ENCODE measurements around the gene PHEX.

The PHEX gene

GRCh38 chrX:22037911-22038537 lies 5.9 kb downstream of the PHEX start:
- TF ChIP-seq ZFX (IDR thresholded peaks at IDR 0.05; ENCODE audit: borderline replicate concordance) (no peak), CTCF (IDR thresholded peaks at IDR 0.05) (no peak)
- no peak overlapping the region for H3K27ac ChIP-seq

GRCh38 chrX:22039541-22039940 lies 7.4 kb downstream of the PHEX start:
- TF ChIP-seq ZFX (IDR thresholded peaks at IDR 0.05; ENCODE audit: borderline replicate concordance) = no peak
- no peak overlapping the region for H3K27ac ChIP-seq

GRCh38 chrX:22040184-22040583 lies 8.1 kb downstream of the PHEX start:
- no peak for TF ChIP-seq ZFX (IDR thresholded peaks at IDR 0.05; ENCODE audit: borderline replicate concordance)
- TF ChIP-seq CTCF (IDR thresholded peaks at IDR 0.05) = no peak
- no peak overlapping the region for H3K27ac ChIP-seq

DNA sequence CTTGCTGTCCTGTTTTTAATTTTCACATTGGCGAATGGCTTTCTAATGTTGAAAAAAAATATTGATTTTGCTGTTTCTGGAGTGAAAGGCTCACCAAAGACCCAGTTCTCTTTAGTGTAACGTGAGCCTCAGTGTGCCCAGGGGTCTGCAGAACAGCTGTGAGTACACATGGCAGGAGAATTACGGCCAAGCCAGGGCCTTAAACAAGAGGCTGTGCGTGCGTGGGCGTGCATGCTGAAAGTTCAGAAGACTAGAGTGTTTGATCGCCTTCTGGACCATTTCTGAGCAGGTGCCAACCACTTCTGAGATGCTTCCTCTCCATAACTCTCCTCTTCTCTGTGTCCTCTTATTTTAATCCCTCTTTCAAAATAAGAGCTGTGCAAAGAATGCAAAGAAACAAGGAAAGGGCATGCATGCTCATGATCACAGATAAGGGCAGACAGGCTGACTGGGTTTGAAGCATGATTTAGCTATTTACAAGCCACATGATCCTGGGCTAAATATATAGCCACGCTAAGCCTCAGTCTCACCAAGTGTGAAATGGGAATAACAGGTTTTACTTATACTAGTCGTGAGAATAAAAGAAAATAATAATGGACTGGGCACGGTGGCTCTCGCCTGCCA lies 9.9 kb downstream of the PHEX start:
- TF ChIP-seq CTCF (IDR thresholded peaks at IDR 0.05) (no peak), ZFX (IDR thresholded peaks at IDR 0.05; ENCODE audit: borderline replicate concordance) (no peak)
- H3K27ac ChIP-seq = no peak overlapping the region

DNA sequence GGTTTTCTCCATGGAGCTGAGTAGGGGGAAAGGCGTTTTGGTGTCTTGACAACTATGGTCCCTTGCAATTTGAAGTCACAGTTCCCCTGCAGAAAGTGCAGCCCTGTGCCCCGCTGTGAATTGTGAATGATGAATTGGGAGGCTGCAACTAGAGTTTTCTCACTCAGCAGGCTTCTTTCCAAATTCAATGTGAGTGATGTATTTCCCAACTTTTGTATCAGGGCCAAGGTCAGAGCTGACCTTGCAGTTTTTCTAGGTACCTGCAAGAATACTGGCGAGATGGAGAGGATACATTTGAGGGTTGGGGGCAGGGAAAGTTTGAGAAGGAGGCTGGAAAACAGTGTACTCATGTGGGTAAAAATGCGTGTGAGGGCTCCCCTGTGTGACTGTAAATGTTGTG lies 11.7 kb downstream of the PHEX start:
- H3K27ac ChIP-seq = no peak overlapping the region
- TF ChIP-seq ZFX (IDR thresholded peaks at IDR 0.05; ENCODE audit: borderline replicate concordance) (no peak), CTCF (IDR thresholded peaks at IDR 0.05) (no peak)

DNA sequence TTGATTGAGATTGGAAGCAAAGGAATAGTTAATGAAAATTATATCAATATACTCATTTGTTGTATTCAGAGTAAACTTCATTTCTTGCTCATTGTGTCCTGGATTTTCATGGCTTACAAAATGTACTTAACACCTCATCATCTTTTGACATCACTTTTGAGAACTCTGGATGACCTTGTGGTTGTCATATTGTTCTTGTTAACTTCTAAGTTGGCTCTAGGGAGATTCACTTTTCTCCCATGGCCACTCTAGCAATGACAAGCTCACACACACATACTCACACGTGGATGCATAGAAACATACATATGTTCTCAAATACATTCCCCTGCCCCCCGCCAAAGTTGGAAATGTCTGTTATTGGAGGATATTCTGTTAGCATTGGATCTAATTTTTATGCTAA lies 15.3 kb downstream of the PHEX start:
- TF ChIP-seq ZFX (IDR thresholded peaks at IDR 0.05; ENCODE audit: borderline replicate concordance) = no peak
- no peak for TF ChIP-seq CTCF (IDR thresholded peaks at IDR 0.05)

GRCh38 chrX:22053481-22053880 lies 21.4 kb downstream of the PHEX start:
- H3K27ac ChIP-seq = no peak overlapping the region
- TF ChIP-seq CTCF (IDR thresholded peaks at IDR 0.05) (no peak), ZFX (IDR thresholded peaks at IDR 0.05; ENCODE audit: borderline replicate concordance) (no peak)

More for the DNA sequence above, 15.3 kb downstream of the PHEX start:
- H3K27ac ChIP-seq = no peak overlapping the region
